Measurements from ENCODE around the gene FUT7. TPM values are rescaled to one million over a fixed set of nuclear protein-coding genes. Genes with fewer than 3 reads are reported as not detected.

The FUT7 gene
- total and polyA plus RNA-seq, 2 of the 8 experiments (the other 6 are each of a cell fraction or from before 2014, with no cell fraction given), result not detected

DNA sequence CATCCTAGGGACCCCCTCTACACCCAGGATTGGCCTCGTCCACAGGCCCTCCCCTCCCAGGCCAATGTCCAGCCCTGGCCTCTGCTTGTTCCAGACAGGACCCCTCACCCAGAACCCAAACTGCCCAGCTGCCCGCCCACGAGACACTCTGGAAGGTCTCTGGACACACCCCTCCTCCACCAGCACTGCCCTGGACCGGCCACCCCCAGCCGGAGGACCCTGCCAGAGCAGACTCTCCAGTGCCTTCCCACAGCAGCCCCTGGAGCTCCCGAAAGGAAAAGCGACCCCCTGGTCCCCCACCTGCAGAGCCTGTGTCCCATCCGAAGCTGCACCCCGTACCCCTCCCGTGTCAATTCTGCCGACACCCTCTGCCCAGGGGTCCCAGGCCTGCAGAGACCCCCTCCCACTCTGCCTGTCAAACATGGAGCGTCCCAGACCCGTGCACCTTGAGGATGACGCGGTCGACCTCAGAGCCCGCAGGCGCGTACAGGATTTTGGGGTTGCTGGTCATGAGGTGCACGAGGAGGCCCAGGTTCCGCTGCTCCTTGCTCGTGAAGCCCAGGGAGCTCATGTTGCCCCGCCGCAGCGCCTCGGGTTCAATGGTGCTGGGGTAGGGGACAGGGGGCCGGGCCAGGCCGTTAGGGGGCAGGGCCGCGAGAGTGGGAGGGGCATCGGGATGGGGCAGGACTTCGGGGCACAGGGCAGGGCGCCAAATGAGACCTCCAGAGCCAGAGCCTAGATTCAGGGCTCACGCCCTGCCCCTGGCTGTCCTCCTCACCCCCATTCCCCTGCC is 11.8 kb downstream of the FUT7 start:
- FAIRE-seq (no peak), DNase-seq (ENCODE audit: low read depth in 1 of 2, low spot score in 2 of 2) (no peak)
- Histone ChIP-seq H4K91ac (replicated peaks; ENCODE audit: insufficient read length, low read length) (no peak overlapping the region), H3K4ac (replicated peaks; ENCODE audit: insufficient read length, low read depth, low read length) (no peak overlapping the region), H3K79me1 (ENCODE audit: low read depth, low read length) (no peaks in the 10 kb centered on the region), H2BK20ac (ENCODE audit: low read length) (no peak overlapping the region), H3K36me3 (ENCODE audit: control insufficient read depth in 2 of 4, insufficient read depth in 4 of 4, low read length in 3 of 4) (peaks cover 0 to 12% (median 0%) of the 10 kb centered on the region in 4 experiments; a peak in 1 of 8 replicates), H2BK120ac (replicated peaks; ENCODE audit: low read depth, low read length) (no peak overlapping the region), H3K23ac (ENCODE audit: insufficient read length) (no peak overlapping the region), H3K14ac (ENCODE audit: insufficient read length) (no peak overlapping the region), H2BK15ac (ENCODE audit: low read length) (no peak overlapping the region), H3K27ac (ENCODE audit: low read depth, low read length) (no peak overlapping the region), H3K18ac (ENCODE audit: extremely low read depth, low read length) (no peak overlapping the region), H3K27me3 (replicated peaks in 1 of 4; ENCODE audit: control insufficient read depth in 3 of 4, extremely low read depth in 1 of 4, insufficient read depth in 3 of 4, low read length in 3 of 4) (no peaks in the 10 kb centered on the region; a peak in 1 of 7 replicates), H2AFZ (ENCODE audit: low read length) (no peak overlapping the region), H4K20me1 (replicated peaks in 1 of 2; ENCODE audit: control insufficient read depth in 1 of 2, insufficient read depth in 2 of 2, low read length in 2 of 2) (peaks cover 0 to 8% of the 10 kb centered on the region in 2 experiments), H3K4me3 (ENCODE audit: extremely low read depth in 1 of 4, insufficient read depth in 2 of 4, low read depth in 3 of 4, low read length in 4 of 4) (no peak overlapping the region), H3K4me2 (ENCODE audit: insufficient read depth in 1 of 2, low read depth in 2 of 2, low read length in 2 of 2) (no peak overlapping the region), H3K56ac (replicated peaks; ENCODE audit: insufficient read length, low read depth, low read length) (no peak overlapping the region), H4K8ac (ENCODE audit: extremely low read depth, insufficient read depth, low read length) (no peak overlapping the region), H2BK12ac (ENCODE audit: low read depth, low read length) (no peak overlapping the region), H3K9ac (replicated peaks in 1 of 4; ENCODE audit: extremely low read depth in 1 of 4, low read depth in 3 of 4, low read length in 3 of 4) (no peak overlapping the region), H2BK5ac (ENCODE audit: low read depth, low read length) (no peak overlapping the region), H4K5ac (ENCODE audit: insufficient read length, low read depth, low read length) (no peak overlapping the region), H2AK5ac (ENCODE audit: low read depth, low read length) (no peak overlapping the region), H3K4me1 (replicated peaks in 1 of 4; ENCODE audit: control insufficient read depth in 3 of 4, insufficient read depth in 4 of 4, low read length in 3 of 4) (peaks cover 0 to 8% (median 3%) of the 10 kb centered on the region in 4 experiments; a peak in 3 of 7 replicates), H3K79me2 (ENCODE audit: control insufficient read depth in 1 of 2, insufficient read depth in 2 of 2, low read length in 2 of 2) (no peaks in the 10 kb centered on the region), H3K9me3 (ENCODE audit: insufficient read depth in 2 of 2, low read depth in 1 of 2, low read length in 1 of 2) (peaks cover 0 to 21% of the 10 kb centered on the region in 2 experiments; a peak in 2 of 4 replicates), H3K23me2 (ENCODE audit: low read depth, low read length) (no peaks in the 10 kb centered on the region)
- POLR2A ChIA-PET (ENCODE audit: partially characterized antibody), result interaction anchor here (0.7 to 1.4 kb wide), 3 partner anchors 43 to 292 kb away, joined by 3 to 4 read pairs (median 3); partner anchors contain the start of gene RABL6
- CTCF ChIA-PET (ENCODE audit: partially characterized antibody), result interaction anchor here (1.2 to 7.2 kb wide), 11 partner anchors 10 to 205 kb away, joined by 3 to 54 read pairs (median 4); partner anchors contain the start of genes ABCA2, CYSRT1 and FUT7
- 95% methylated on average over 19 of the region's 34 CpGs; no CpG with 5 or more reads in 1 of the 2 experiments for WGBS, 2 experiments (ENCODE audit: extremely low coverage in 1 of 2, insufficient coverage in 1 of 2, insufficient read length in 1 of 2, insufficient replicate concordance in 2 of 2, low coverage in 1 of 2, low lambda C conversion rate in 2 of 2, missing lambda C conversion rate in 1 of 2)
- TF ChIP-seq CEBPB (IDR thresholded peaks at IDR 0.05; ENCODE audit: low read depth, low read length), result no peak
- TF ChIP-seq YY1 (IDR thresholded peaks at IDR 0.05; ENCODE audit: low read depth, low read length), result no peak
- no peak for TF ChIP-seq BCL11A (IDR thresholded peaks at IDR 0.05; ENCODE audit: low read depth in 2 of 2, low read length in 2 of 2)
- no peak for TF ChIP-seq EGR1 (IDR thresholded peaks at IDR 0.05; ENCODE audit: borderline replicate concordance, low read depth, low read length)
- TF ChIP-seq RFX5 (IDR thresholded peaks at IDR 0.05; ENCODE audit: borderline replicate concordance, low read depth, low read length), result no peak
- no peak for TF ChIP-seq KDM1A (IDR thresholded peaks at IDR 0.05; ENCODE audit: borderline replicate concordance, low read length)
- TF ChIP-seq SIX5 (IDR thresholded peaks at IDR 0.05; ENCODE audit: low read depth, low read length), result no peak
- no peak for TF ChIP-seq CBX5 (IDR thresholded peaks at IDR 0.05; ENCODE audit: low read depth, low read length)
- TF ChIP-seq SIN3A (conservative IDR thresholded peaks at IDR 0.05 in 1 of 2, IDR thresholded peaks at IDR 0.05 in 1 of 2; ENCODE audit: low read depth in 1 of 2, low read length in 2 of 2), result no peak
- TF ChIP-seq RBBP5 (IDR thresholded peaks at IDR 0.05; ENCODE audit: borderline replicate concordance, low read depth, low read length), result no peak
- TF ChIP-seq, protein P1, sequence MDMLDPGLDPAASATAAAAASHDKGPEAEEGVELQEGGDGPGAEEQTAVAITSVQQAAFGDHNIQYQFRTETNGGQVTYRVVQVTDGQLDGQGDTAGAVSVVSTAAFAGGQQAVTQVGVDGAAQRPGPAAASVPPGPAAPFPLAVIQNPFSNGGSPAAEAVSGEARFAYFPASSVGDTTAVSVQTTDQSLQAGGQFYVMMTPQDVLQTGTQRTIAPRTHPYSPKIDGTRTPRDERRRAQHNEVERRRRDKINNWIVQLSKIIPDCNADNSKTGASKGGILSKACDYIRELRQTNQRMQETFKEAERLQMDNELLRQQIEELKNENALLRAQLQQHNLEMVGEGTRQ (IDR thresholded peaks at IDR 0.05; ENCODE audit: low read length), result no peak
